Heart left ventricle (tissue), 13 donors: ENCODE results near the gene CCT3.

Experiments
- CTCF ChIP-seq, 12 donors: fragments of 200-600 bp; sonication (generic) in 4 of 12; IDR thresholded peaks; one replicate each; pipeline versions ENCODE4 v1.5.0 to v1.8.0; 2018 to 2022; ENCODE audit warnings: antibody characterized with exemption in 12 of 12, mild to moderate bottlenecking in 5 of 12
- POLR2A ChIP-seq, 2 donors: fragments of 450-650 bp; IDR thresholded peaks; one replicate each; pipeline ENCODE4 v1.6.1; 2017; ENCODE audit warnings: antibody characterized with exemption in 2 of 2, mild to moderate bottlenecking in 2 of 2, moderate library complexity in 2 of 2
- donor health status: ischemic (EF 13 %, LVEDD 7.1; RV severe dilation, severe dysfunction).
- donor health status: DM: no; HTN: yes; CAD: no.
- donor health status: DM: no; HTN: no; CAD: no.
- donor health status: ischemic (EF 25% LVEDD 6.9; RV normal size, moderate dysfunction).
- donor health status: ischemic (EF 25% LVEDD 5.7; RV mildly dilated, moderate dysfunction).
- donor health status: ischemic (EF 35%, LVEDD 5.7; RV mildly dilated, moderate dysfunction).
- donor health status: nonischemic (EF 11% LVEDD 7.7; RV severe dilation, severe dysfunction).
- donor health status: DM: yes; HTN: yes; CAD: no.
- donor health status: PGD.
- donor health status: ischemic (EF 29% LVEDD 5.4; RV normal size, mild dysfunction).
- donor health status: nonischemic (EF 23%, LVEDD 6.1; RV moderate dilation, normal function).

DNA sequence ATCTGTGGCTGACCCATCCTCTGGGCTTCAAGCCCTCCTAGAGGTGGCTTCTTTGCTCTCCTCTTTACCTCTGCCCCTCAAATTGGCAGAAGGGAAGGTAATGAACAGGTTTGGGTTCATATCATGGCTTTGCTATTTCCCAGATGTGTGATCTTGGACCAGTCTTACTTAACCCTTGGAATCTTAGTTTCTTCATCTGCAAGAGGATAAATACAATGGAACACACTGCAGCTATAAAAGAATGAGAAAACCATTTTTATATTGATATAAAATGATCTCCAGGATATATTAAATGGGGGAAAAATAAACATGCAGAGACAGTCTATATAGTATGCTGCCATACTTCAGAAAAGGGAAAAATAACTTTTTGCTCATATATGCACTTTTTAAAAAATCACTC is 48.2 kb downstream of the CCT3 start:
- TF ChIP-seq CTCF (IDR thresholded peaks at IDR 0.05) (no peak), POLR2A (IDR thresholded peaks at IDR 0.05) (no peak)
